Tibial nerve (tissue), 4 donors: ENCODE measurements around the gene GTSE1.

Experiments
- CTCF ChIP-seq, 5 experiments: fragments of 200-600 bp in 3 of 5; fragments of 450-650 bp in 2 of 5; sonication (generic) in 3 of 5; IDR thresholded peaks; one replicate each; pipeline ENCODE4 v1.5.1; 2016 to 2019; ENCODE audit warnings: antibody characterized with exemption in 5 of 5, mild to moderate bottlenecking in 3 of 5, moderate library complexity in 2 of 5
- EP300 ChIP-seq, 2 donors: sonication (generic); formaldehyde crosslinking; IDR thresholded peaks; one replicate each; pipeline ENCODE4 v1.6.1; 2017; ENCODE audit warnings: antibody characterized with exemption in 2 of 2, mild to moderate bottlenecking in 1 of 2
- POLR2A ChIP-seq, 2 donors: fragments of 450-650 bp; IDR thresholded peaks; one replicate each; pipeline ENCODE4 v1.6.1; 2017; ENCODE audit warnings: antibody characterized with exemption in 2 of 2, mild to moderate bottlenecking in 2 of 2, moderate library complexity in 2 of 2

GRCh38 chr22:46256358-46256958, 40.2 kb upstream of the GTSE1 start:
- TF ChIP-seq CTCF (IDR thresholded peaks at IDR 0.05) (no peak), POLR2A (IDR thresholded peaks at IDR 0.05) (no peak), EP300 (IDR thresholded peaks at IDR 0.05) (no peak)
